WI38 (cell line): Measurements from ENCODE around the gene PTPA.
A peak's percentile ranks its signal among the peaks of the same experiment; 100 is the strongest.

Source experiments
- H3K4me3 ChIP-seq: 2 replicates; pipeline ENCODE4 v1.5.1; 2011; ENCODE audit warnings: low read depth, mild to moderate bottlenecking, control low read depth, low read length
- CTCF ChIP-seq: IDR thresholded peaks from 2 replicates; pipeline ENCODE4 v1.5.1; 2012; ENCODE audit warnings: low read depth, mild to moderate bottlenecking, control low read depth, low read length

Gene PTPA

GRCh38 chr9:129139993-129140396 lies 28.8 kb downstream of the PTPA start:
- TF ChIP-seq CTCF = no peak
- H3K4me3 ChIP-seq = peak overlapping the region; percentile 60

GRCh38 chr9:129140397-129141065 lies 29.3 kb downstream of the PTPA start:
- peak overlapping the region; percentile 60 for H3K4me3 ChIP-seq
- TF ChIP-seq CTCF = no peak

GRCh38 chr9:129141066-129142041 lies 30.1 kb downstream of the PTPA start:
- peak overlapping the region; percentile 33 for H3K4me3 ChIP-seq
- TF ChIP-seq CTCF = no peak

GRCh38 chr9:129142138-129142935 lies 31.1 kb downstream of the PTPA start:
- peak overlapping the region; percentile 33 for H3K4me3 ChIP-seq

GRCh38 chr9:129143031-129143927 lies 32.1 kb downstream of the PTPA start:
- peak; percentile 97 for TF ChIP-seq CTCF
- H3K4me3 ChIP-seq = 0 out of 2 replicates have a peak overlapping the region, but pooled peaks have one; percentile 9

More at GRCh38 chr9:129142138-129142935, 31.1 kb downstream of the PTPA start:
- no peak for TF ChIP-seq CTCF

- TF ChIP-seq CTCF = no peak
- H3K4me3 ChIP-seq = no peak overlapping the region
Measured at GRCh38 chr9:129145316-129145715, 34.1 kb downstream of the PTPA start.
